KOPT-K1 (cell line): ENCODE results near the gene ATF4.
A peak's percentile ranks its signal among the peaks of the same experiment; 100 is the strongest.

ENCODE experiments used
- H3K27ac ChIP-seq: fragments of 200-600 bp; sonication (generic); 2 replicates; pipeline ENCODE4 v1.5.1; 2016; ENCODE audit warnings: antibody characterized with exemption, mild to moderate bottlenecking, low read depth, low read length; ENCODE audit not compliant: poor library complexity, severe bottlenecking
- H3K36me3 ChIP-seq: fragments of 200-600 bp; sonication (generic); 2 replicates; pipeline ENCODE4 v1.5.1; 2017; ENCODE audit warnings: antibody characterized with exemption, mild to moderate bottlenecking, low read length, moderate library complexity; ENCODE audit not compliant: insufficient read depth
- H3K9me3 ChIP-seq: fragments of 200-600 bp; sonication (generic); 2 replicates; pipeline ENCODE4 v1.5.1; 2017; ENCODE audit warnings: antibody characterized with exemption, low read length, mild to moderate bottlenecking; ENCODE audit not compliant: insufficient read depth, poor library complexity, severe bottlenecking

The ATF4 gene

DNA sequence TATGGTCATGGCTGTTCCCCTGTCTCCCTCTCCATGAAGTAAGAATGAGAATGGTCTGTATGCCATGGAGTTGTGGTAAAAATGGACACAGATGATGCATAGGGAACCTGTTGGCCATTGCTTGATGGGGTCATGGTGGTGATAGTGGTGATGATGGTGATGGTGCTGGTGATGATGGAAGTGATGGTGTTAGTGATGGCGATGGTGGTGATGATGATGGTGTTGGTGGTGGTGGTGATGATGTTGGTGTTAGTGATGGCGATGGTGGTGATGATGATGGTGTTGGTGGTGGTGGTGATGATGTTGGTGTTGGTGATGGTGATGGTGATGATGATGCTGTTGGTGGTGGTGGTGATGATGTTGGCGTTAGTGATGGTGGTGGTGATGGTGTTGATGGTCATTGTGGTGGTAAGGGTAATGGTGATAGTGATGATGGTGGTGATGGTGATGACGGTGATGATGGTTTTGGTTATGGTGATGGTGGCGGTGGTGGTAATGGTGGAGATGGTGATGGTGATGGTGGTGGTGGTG is 45.1 kb downstream of the ATF4 start:
- Histone ChIP-seq H3K36me3 (no peaks in the 10 kb centered on the region), H3K27ac (no peak overlapping the region), H3K9me3 (no peaks in the 10 kb centered on the region)

DNA sequence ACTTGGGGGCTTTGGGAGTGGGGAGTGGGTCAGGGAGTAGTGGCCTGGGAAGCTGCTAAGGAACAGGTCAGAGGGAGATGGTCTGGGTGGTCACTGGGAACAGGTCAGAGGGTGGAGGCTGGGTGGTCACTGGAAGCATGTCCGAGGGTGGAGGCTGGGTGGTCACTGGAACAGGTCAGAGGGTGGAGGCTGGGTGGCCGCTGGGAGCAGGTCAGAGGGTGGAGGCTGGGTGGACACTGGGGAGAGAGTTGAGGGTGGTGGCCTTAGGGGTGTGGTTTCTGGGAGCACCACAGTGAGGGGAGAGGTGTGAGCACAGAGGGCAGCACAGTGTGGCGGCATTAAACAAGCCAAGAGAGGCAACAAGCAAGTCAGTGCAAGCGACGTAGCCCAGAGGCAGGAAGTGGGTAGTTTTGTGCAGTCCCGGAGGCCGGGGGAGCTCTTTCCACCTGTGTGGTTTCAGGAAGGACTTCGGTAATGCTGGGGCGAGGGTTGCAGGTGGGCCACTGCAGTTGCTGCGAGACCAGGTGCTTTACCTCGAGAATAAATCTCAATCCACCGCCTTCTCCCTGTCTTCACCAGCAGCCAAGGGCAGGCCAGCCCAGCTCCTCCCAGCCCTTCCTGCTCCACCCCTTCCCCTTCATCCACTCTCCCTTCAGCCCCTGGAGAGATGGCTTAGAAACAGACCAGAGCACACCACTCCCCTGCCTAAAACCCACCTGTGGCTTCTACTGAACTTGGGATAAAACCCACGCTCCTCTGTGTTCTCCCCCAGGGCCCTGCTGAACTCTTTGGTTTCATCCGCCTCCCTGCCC is 47.0 kb downstream of the ATF4 start:
- Histone ChIP-seq H3K9me3 (no peaks in the 10 kb centered on the region), H3K36me3 (no peaks in the 10 kb centered on the region), H3K27ac (peak overlapping the region; percentile 38)

DNA sequence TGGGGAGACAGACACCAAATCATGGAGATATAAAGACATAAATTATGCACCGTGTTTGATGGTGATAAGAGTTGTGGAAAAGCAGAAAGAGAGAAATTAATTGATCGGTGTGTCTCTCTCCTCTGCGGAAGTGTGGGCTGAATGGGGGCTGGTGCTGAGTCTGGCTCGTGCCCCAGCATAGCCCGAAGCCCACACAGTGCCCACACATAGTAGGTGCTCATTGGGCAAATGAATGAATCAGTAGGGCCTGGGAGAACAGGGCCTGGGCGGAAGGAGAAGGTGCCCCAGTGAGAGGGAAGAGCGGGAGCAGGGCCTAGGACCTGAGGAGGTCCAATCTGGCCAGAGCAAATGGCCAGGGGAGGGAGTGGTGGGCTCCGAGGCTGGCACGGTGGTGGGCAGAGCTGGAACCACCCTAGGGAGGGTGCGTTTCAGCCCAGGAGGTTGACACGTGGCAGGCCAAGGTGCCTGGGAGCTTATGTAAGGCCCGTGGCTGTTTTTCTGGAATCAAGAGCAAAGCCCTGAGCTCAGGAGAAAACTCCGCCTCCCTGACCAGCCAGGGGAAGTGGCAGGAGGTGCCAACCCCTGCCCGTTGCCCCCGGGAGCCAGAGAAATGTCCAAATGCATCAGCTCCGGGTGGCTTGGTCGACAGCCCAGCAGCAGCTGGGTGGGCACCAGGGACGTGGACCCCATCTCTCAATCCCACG is 48.1 kb downstream of the ATF4 start:
- no peaks in the 10 kb centered on the region for H3K36me3 ChIP-seq
- H3K27ac ChIP-seq: peak overlapping the region; percentile 38
- H3K9me3 ChIP-seq: no peaks in the 10 kb centered on the region

DNA sequence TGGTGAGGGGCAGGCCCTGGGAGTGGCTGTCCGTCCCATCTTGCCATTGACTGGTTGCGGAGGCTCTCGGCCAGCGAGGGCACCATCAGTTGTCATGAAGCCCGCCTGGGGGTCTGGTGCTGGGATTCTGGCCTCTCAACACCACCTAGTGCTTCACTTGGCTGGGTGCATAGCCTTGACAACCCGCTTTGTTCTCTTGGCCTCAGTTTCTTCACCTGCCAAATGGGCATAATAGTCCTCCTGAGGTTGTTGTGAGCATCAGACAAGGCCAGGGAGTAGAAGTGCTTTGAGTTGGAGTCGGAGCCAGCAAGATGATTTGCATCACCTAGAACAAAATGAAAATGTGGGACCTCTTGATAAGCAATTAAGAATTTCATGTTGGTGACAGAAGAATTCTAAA is 48.7 kb downstream of the ATF4 start:
- no peaks in the 10 kb centered on the region for H3K9me3 ChIP-seq
- H3K36me3 ChIP-seq: no peaks in the 10 kb centered on the region
- no peak overlapping the region for H3K27ac ChIP-seq

DNA sequence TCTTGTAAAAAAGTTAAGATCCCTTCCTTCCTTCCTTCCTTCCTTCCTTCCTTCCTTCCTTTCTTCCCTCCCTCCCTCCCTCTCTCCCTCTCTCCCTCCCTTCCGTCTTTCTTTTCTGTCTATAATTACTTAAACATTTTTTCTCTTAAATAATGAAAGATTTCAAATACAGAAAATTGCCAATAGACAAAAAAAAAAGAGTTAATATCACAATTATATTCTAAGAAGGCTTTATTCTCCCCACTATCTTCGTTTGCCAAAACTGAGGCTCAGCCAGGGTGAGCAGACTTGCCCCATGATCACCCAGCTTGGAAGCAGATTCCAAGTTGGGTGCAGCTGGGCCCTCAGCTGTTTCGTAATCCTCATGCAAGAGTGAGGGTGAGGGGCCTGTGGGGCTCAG is 49.9 kb downstream of the ATF4 start:
- Histone ChIP-seq H3K27ac (no peak overlapping the region), H3K9me3 (no peaks in the 10 kb centered on the region), H3K36me3 (no peaks in the 10 kb centered on the region)

DNA sequence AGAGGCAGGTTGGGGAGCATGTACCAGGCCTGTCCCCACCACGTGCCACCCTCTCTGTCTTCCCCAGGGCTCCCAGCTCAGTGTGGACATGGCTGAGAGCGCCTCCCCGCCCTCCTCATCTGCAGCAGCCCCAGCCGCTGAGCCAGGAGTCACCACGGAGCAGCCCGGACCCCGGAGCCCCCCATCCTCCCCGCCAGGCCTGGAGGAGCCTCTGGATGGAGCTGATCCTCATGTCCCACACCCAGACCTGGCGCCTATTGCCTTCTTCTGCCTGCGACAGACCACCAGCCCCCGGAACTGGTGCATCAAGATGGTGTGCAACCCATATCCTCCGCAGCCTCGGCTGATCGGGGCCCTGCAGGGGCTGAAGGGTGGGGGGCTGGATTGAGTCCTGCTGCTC is 50.3 kb downstream of the ATF4 start, which contains the start of gene CACNA1I:
Gene CACNA1I, plus strand, starts transcription at position 89 of the 400 bp plus-strand sequence. Its CDS starts 0 bp downstream, at position 89.
- H3K36me3 ChIP-seq: no peaks in the 10 kb centered on the region
- H3K27ac ChIP-seq: no peak within 1 kb of the TSS
- H3K9me3 ChIP-seq: no peaks in the 10 kb centered on the region

DNA sequence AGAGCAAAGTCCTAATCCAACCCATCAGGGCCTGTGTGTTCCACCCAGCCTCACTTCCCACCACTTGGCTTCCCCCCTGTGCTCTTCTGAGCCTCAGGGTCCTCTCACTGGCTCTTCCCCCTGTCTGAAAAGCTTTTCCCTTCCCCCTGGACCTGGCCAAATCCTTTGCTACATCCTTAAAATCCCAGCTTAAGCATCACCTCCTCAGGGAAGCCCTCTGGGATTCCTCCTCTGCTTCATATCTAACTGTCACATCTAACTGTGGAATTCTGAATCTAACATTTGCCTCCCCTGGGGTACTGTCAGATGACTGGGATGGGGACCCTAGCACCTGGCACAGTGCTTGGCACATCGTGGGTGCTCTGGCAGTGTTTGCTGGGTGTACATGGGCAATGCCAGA is 51.2 kb downstream of the ATF4 start:
- Histone ChIP-seq H3K36me3 (no peaks in the 10 kb centered on the region), H3K27ac (no peak overlapping the region), H3K9me3 (no peaks in the 10 kb centered on the region)
